NOMO-1 (cell line): ENCODE measurements around the gene SMNDC1.
"Not testable (repeated sequence)": the region's sequence is repeated elsewhere in the genome, so short reads cannot be mapped to it uniquely, and the experiment has no call there.

Experiments
- DNase-seq, 2 experiments: peaks; one replicate each; lab custom pipeline; 2025; ENCODE audit not compliant: unreplicated experiment in 2 of 2; lab: John Stamatoyannopoulos, UW

SMNDC1 gene

GRCh38 chr10:110258542-110258941, 46.2 kb downstream of the SMNDC1 start:
- DNase-seq: no peak

GRCh38 chr10:110254467-110254866, 50.3 kb downstream of the SMNDC1 start:
- no peak for DNase-seq

GRCh38 chr10:110252151-110252550, 52.6 kb downstream of the SMNDC1 start:
- no peak for DNase-seq

GRCh38 chr10:110251392-110251791, 53.3 kb downstream of the SMNDC1 start:
- DNase-seq: not testable (repeated sequence)

- not testable (repeated sequence) for DNase-seq
Measured at GRCh38 chr10:110249489-110249888, 55.2 kb downstream of the SMNDC1 start.

GRCh38 chr10:110247833-110248232, 56.9 kb downstream of the SMNDC1 start:
- not testable (repeated sequence) for DNase-seq

GRCh38 chr10:110244550-110244949, 60.2 kb downstream of the SMNDC1 start:
- DNase-seq: no peak

GRCh38 chr10:110242511-110242910, 62.2 kb downstream of the SMNDC1 start:
- no peak for DNase-seq

GRCh38 chr10:110241841-110242240, 62.9 kb downstream of the SMNDC1 start:
- no peak for DNase-seq

GRCh38 chr10:110241407-110241806, 63.3 kb downstream of the SMNDC1 start:
- no peak for DNase-seq
